ENCODE results near the gene ATP8B1. TPM values are rescaled to one million over a fixed set of nuclear protein-coding genes. Genes with fewer than 3 reads are reported as not detected.

Gene ATP8B1
- total RNA-seq, 2 experiments from 2014 or later: 0.26 TPM; not detected in 1

DNA sequence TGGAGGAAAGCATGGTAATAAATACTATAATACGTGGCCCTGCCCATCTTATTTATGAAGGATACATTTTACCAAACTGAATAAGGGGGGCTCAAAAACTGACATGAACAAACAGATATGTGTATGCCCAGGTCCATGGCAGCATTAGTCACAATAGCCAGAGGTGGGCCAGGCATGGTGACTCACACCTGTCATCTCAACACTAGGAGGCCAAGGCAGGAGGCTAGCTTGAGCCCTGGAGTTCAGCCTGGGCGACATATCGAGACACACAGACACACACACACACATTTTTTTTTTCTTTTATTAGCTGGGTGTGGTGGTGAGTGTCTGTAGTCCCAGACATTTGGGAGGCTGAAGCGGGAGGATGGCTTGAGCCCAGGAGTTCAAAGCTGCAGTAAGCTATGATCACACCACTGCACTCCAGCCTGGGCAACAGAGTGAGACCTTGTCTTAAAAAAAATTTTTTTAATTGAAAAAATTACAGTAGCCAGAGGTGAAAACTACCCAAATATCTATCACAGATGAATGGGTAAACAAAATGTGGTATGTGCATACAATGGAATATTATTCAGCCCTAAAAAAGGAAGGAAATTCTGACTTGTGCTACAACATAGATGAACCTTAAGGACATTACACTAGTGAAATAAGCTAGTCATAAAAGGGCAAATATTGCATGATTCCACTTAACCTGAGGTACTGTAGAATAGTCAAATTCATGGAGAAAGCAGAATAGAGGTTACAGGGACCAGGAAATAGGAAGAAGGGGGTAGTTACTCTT, 8.0 kb downstream of the ATP8B1 start:
- Mint-ChIP-seq H3K27ac (no peak overlapping the region), H3K4me1 (no peaks in the 10 kb centered on the region), H3K27me3 (peaks cover 31% of the 10 kb centered on the region), H3K36me3 (no peaks in the 10 kb centered on the region), H3K4me3 (no peak overlapping the region), H3K9me3 (ENCODE audit: low read depth) (no peaks in the 10 kb centered on the region)
- CTCF ChIA-PET: no interaction called here
- DNase-seq (no peak), ATAC-seq (no peak)

- no peaks in the 10 kb centered on the region for H3K9me3 Mint-ChIP-seq (ENCODE audit: low read depth)
- H3K4me1 Mint-ChIP-seq: no peaks in the 10 kb centered on the region
- no peak for DNase-seq
These were observed 9.7 kb downstream of the ATP8B1 start for GRCh38 chr18:57793302-57793986.

DNA sequence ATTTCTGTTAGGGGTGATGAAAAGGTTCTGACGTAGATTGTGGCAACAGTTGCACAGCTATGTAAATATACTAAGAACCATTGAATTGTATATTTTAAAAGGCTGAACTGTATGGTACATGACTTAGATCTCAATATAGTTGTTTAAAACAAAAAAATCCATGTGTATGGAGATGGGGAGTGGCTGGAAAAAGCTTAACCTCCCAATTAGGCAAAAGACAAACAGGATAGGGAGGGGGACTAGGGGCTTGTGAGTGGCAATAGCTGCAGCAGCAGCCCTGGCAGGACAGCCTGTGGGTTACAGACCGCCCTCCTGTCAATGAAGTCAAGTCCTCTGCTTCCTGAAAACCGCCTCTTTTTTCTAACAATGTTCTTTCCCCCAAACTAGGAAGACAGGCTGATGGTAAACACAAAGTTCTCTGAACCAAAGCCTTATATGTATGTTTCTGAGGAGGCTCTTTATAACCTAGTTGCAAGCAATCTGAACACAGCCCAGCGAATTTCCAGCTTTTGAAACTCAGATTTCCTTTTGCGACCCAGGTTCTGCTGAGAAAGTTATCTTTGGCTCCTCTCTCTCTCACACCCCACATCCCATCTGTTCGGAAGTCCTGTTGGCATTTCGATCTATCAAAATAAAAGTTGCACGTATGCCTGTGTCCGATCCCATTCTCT, 10.3 kb downstream of the ATP8B1 start:
- no peak for ATAC-seq
- Mint-ChIP-seq H3K9me3 (ENCODE audit: low read depth) (no peaks in the 10 kb centered on the region), H3K4me3 (no peak overlapping the region), H3K36me3 (no peaks in the 10 kb centered on the region), H3K4me1 (no peaks in the 10 kb centered on the region), H3K27ac (no peak overlapping the region), H3K27me3 (peaks cover 16% of the 10 kb centered on the region)
- CTCF ChIA-PET: interaction anchor here (0.9 kb wide), 1 partner anchor 14 kb away, joined by 3 read pairs; no protein-coding TSS in a partner anchor
- DNase-seq: no peak

More at GRCh38 chr18:57793302-57793986, 9.7 kb downstream of the ATP8B1 start:
- H3K27ac Mint-ChIP-seq: no peak overlapping the region
- no peak for ATAC-seq
- CTCF ChIA-PET: no interaction called here
- H3K4me3 Mint-ChIP-seq: no peak overlapping the region
- peaks cover 19% of the 10 kb centered on the region for H3K27me3 Mint-ChIP-seq
- H3K36me3 Mint-ChIP-seq: no peaks in the 10 kb centered on the region

GRCh38 chr18:57791911-57792310, 11.2 kb downstream of the ATP8B1 start:
- no peak for DNase-seq
- CTCF ChIA-PET: interaction anchor here (0.9 kb wide), 1 partner anchor 13 kb away, joined by 3 read pairs; no protein-coding TSS in a partner anchor
- H3K9me3 Mint-ChIP-seq (ENCODE audit: low read depth): no peaks in the 10 kb centered on the region
- H3K27me3 Mint-ChIP-seq: peaks cover 11% of the 10 kb centered on the region
- no peaks in the 10 kb centered on the region for H3K36me3 Mint-ChIP-seq
- H3K4me1 Mint-ChIP-seq: no peaks in the 10 kb centered on the region
- ATAC-seq: no peak
- no peak overlapping the region for H3K27ac Mint-ChIP-seq
- no peak overlapping the region for H3K4me3 Mint-ChIP-seq

GRCh38 chr18:57791192-57791591, 11.9 kb downstream of the ATP8B1 start:
- ATAC-seq (no peak), DNase-seq (no peak)
- Mint-ChIP-seq H3K27ac (no peak overlapping the region), H3K27me3 (peaks cover 7% of the 10 kb centered on the region), H3K36me3 (no peaks in the 10 kb centered on the region), H3K4me3 (no peak overlapping the region), H3K4me1 (no peaks in the 10 kb centered on the region), H3K9me3 (ENCODE audit: low read depth) (no peaks in the 10 kb centered on the region)
- CTCF ChIA-PET: no interaction called here

GRCh38 chr18:57790316-57790715, 12.8 kb downstream of the ATP8B1 start:
- Mint-ChIP-seq H3K27me3 (peaks cover 7% of the 10 kb centered on the region), H3K4me3 (no peak overlapping the region), H3K9me3 (ENCODE audit: low read depth) (no peaks in the 10 kb centered on the region), H3K36me3 (no peaks in the 10 kb centered on the region), H3K4me1 (no peaks in the 10 kb centered on the region), H3K27ac (no peak overlapping the region)
- CTCF ChIA-PET: no interaction called here
- DNase-seq (no peak), ATAC-seq (no peak)

DNA sequence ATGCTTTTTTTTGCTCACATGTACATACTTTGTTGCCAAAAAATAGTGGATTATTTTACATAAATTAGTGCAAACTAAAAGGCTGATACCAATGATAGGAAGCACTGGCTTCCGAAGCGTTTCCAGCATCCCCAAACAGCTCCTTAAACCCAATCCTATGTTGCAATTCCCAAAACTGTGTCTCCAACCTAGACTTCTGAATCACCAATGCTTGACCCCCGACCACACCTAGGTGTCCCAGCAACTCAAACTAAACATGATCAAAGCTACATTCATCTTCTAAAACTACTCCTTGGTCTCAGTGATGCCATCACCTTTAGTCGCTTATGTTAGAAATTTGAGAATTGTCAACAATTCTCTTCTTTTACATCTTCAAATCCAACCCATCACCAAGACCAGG, 13.4 kb downstream of the ATP8B1 start:
- no peak for DNase-seq
- Mint-ChIP-seq H3K4me1 (no peaks in the 10 kb centered on the region), H3K9me3 (ENCODE audit: low read depth) (no peaks in the 10 kb centered on the region), H3K36me3 (no peaks in the 10 kb centered on the region), H3K27me3 (peaks cover 7% of the 10 kb centered on the region), H3K27ac (no peak overlapping the region), H3K4me3 (no peak overlapping the region)
- CTCF ChIA-PET: no interaction called here
- no peak for ATAC-seq

- Mint-ChIP-seq H3K4me3 (no peak overlapping the region), H3K27ac (no peak overlapping the region), H3K4me1 (no peaks in the 10 kb centered on the region), H3K27me3 (peaks cover 7% of the 10 kb centered on the region), H3K9me3 (ENCODE audit: low read depth) (no peaks in the 10 kb centered on the region), H3K36me3 (no peaks in the 10 kb centered on the region)
- DNase-seq (no peak), ATAC-seq (no peak)
- CTCF ChIA-PET: no interaction called here
These were observed 14.0 kb downstream of the ATP8B1 start for GRCh38 chr18:57789090-57789489.

DNA sequence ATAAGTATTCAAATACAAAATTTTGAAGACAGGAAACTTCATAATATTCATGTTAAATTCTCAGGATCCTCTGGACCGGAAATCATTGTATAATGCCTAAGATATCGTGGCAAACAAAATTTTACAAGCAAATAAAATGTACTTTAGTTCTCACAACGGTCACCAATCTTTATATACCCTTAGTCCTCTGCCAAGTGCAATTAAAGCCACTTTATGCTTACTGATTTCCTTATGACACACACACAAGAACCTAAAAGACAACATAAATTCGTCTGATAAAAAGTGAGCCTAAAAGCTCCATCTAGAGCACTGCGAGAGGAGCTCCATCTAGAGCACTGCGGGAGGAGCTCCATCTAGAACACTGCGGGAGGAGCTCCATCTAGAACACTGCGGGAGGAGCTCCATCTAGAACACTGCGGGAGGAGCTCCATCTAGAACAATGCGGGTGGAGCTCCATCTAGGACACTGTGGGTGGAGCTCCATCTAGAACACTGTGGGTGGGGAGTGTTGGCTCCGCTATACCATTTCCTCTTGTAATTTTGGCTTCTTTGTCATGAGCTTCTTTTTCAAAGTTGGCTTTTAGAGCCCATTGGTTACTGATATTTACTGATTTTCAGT, 15.9 kb downstream of the ATP8B1 start:
- no peak overlapping the region for H3K4me3 Mint-ChIP-seq
- CTCF ChIA-PET: no interaction called here
- DNase-seq (no peak), ATAC-seq (no peak)
- H3K9me3 Mint-ChIP-seq (ENCODE audit: low read depth): no peaks in the 10 kb centered on the region
- H3K4me1 Mint-ChIP-seq: no peaks in the 10 kb centered on the region
- no peak overlapping the region for H3K27ac Mint-ChIP-seq
- H3K27me3 Mint-ChIP-seq: no peaks in the 10 kb centered on the region
- H3K36me3 Mint-ChIP-seq: no peaks in the 10 kb centered on the region

DNA sequence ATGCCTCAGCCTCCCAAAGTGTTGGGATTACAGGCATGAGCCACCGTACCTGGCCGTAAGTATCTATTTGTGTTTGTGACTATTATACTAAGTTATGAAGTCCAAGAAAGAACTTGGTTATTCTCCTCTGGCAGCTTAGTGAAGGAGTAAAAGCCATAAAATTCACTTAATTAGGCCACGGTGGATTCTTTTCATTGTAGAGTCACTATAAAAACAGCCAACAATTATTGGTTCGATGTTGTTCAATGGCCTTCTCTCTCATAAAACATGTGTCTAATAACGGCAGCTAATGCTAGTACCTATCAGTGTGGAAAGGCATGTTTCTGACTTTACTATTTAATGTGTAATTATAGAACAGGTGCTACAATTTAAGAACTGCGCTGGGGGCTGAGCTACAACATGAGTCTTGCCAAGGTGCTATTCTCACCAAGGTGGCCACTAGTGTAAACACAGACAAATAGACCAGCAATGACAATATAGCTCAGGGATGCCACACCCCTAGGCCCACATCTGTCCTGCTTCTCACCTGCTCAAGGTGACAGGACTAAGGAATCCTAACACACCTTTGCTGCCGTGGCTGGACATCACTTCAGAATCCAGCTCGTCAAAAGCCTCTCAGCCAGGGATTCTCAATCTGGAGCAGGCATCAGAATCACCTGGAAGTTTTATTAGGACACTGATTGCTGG, 17.2 kb downstream of the ATP8B1 start:
- CTCF ChIA-PET: no interaction called here
- Mint-ChIP-seq H3K36me3 (no peaks in the 10 kb centered on the region), H3K27ac (no peak overlapping the region), H3K9me3 (ENCODE audit: low read depth) (no peaks in the 10 kb centered on the region), H3K27me3 (no peaks in the 10 kb centered on the region), H3K4me1 (peaks cover under 1% of the 10 kb centered on the region), H3K4me3 (no peak overlapping the region)
- DNase-seq (no peak), ATAC-seq (no peak)

DNA sequence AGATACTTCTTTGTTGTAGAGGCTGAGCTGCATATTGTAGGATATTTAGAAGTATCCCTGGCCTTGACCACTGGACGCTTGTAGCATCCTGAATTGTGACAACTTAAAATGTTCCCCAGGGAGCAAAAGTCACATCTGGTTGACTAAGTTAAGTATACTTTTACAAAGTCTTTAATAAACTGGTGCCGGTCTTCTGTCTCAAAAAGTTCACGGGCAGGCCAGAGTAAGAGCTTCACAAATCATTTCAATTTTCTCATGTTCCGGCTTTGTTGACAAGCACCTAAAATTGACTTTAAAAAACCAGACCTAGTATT, 18.4 kb downstream of the ATP8B1 start:
- no peak overlapping the region for H3K4me3 Mint-ChIP-seq
- peaks cover 7% of the 10 kb centered on the region for H3K4me1 Mint-ChIP-seq
- no peaks in the 10 kb centered on the region for H3K27me3 Mint-ChIP-seq
- no peak for DNase-seq
- no peak overlapping the region for H3K27ac Mint-ChIP-seq
- no peak for ATAC-seq
- CTCF ChIA-PET: no interaction called here
- H3K36me3 Mint-ChIP-seq: no peaks in the 10 kb centered on the region
- H3K9me3 Mint-ChIP-seq (ENCODE audit: low read depth): no peaks in the 10 kb centered on the region

DNA sequence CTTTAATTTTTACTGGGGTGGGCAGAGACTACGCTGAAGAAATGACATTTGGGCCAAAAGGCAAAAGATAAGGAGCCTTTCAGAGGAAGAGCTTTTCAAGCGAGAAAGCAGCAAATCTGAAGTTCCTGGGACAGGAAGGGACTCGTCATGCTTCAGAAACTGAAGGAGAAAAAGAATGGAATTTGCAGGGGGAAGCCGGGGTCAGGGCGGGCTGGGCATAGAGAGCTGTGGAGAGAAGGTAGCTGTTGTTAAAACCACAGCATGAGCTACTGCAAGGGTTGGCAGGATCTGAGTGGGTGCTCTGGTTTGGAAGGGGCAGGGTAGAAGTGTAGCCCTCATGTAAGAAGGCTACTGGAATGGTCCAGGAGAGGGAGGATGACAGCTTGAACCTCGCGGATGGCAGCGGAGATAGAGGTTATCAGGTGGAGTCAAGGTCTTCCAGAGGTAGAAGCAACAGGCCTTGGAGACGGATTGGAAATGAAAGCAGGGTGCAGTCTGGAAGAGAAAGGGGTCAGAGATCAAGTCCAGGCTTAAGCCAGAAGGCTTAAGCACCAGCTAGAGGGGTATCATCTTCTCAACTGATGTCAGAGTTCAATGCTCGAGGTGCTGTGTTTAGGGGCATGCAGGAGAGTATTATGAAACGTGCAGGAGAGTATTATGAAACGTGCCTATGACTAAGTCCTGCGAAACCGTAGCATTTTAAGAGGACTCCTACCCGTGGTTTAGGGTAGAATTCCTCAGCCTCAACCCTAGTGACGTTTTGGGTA, 18.9 kb downstream of the ATP8B1 start:
- Mint-ChIP-seq H3K27ac (no peak overlapping the region), H3K27me3 (no peaks in the 10 kb centered on the region), H3K4me1 (peaks cover 7% of the 10 kb centered on the region), H3K4me3 (no peak overlapping the region), H3K36me3 (no peaks in the 10 kb centered on the region), H3K9me3 (ENCODE audit: low read depth) (no peaks in the 10 kb centered on the region)
- ATAC-seq: no peak
- no peak for DNase-seq
- CTCF ChIA-PET: no interaction called here

DNA sequence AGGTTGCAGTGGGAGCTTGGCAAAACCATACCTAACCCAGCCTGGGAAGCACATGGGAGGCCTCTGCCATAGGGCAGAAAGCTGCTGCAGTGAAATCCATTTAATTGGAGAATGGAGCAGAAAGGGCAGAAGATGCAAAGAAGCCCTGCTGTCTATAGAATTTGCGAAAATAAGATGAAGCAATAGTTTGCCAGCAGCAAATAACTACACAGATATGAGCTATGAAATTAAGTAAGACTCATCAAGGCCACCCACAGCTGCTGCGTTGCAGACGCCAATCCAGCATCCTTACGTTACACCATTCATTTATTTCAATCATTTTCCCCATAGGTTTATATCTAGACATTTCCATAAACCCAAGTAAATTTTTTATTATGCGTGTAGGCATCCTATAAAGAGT, 21.1 kb downstream of the ATP8B1 start:
- H3K27me3 Mint-ChIP-seq: no peaks in the 10 kb centered on the region
- H3K9me3 Mint-ChIP-seq (ENCODE audit: low read depth): no peaks in the 10 kb centered on the region
- no peak overlapping the region for H3K27ac Mint-ChIP-seq
- CTCF ChIA-PET: no interaction called here
- ATAC-seq: no peak
- H3K36me3 Mint-ChIP-seq: no peaks in the 10 kb centered on the region
- DNase-seq: no peak
- H3K4me1 Mint-ChIP-seq: peaks cover 7% of the 10 kb centered on the region
- H3K4me3 Mint-ChIP-seq: no peak overlapping the region
